GM19240 (cell line): ENCODE measurements around the gene FBLN2.

Source experiments
- DNase-seq: peaks from one replicate; pipeline ENCODE4 v3.0.0; 2011; ENCODE audit warnings: low spot score; ENCODE audit not compliant: insufficient read length

The FBLN2 gene

DNA sequence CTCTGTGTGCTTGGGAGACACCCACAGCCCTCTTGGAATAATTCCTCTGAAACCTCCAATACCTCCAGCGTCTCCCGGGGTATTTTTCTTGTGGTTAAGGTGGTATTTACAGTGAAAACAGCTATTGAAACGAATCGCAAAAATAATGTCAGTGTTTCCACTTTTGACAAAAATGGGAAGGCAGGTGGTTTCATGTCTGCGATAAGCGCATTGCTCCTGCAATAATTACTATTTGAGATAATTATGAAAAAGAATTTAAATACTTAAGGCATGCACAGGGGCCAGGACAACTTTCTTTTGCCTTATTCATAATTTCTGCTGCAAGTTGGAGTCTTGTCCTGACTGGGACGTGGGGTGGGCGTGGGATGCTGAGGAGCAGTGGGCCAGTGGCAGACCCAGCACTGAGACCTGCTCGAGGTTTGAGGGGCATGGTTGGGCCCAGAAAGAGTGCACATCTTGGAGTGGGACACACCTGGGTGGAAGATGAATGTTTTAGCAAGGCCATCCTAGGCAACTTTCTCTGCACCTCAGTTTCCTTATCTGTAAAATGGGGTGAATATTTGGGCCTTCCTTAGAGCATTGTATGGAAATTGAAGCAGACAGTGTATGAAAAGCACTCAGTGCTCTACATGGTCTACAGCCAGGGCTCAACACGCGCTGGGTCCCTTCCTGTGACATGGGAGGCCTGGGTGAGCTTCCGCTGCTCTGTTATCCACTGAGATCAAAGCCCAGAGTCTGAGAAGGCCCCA lies 110.5 kb downstream of the FBLN2 start:
- DNase-seq = no peak

DNA sequence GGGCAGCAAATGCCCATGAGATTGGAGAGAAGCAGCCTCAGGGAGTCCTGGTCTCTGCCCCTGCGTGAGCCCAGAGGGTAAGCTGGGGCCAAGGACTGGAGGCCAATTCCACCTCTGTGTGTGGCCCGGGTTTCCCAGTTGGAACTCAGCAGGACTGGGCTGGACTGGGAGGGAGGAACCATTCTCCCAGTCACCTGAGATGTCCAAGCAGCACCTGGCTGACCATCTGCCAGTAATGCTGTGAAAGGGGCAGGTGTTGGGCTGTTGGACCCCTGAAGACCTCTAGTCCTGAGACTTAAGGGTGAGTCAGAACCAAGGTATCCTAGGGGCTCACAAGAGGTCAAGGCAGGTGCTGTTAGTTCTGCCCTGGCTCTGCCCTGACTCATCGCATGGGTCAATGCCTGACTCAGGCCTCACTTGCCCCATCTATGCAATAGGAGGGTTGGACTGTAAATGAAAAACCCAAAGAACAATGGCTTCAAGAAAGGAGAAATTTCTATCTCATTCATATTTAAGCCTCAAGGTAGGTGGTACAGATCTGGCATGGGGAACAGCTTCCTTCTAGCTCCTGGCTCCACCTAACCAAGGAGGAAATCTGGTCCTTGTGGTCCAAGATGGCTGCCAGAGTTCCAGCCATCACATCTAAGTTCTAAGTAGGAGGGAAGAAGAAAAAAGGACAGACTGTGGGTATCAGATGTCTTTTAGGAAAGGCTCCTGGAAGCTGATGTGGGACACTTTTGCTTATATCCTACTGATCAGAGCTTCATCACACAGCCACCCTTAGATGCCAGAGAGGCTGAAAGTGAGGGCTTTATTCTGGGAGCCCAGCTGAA lies 111.3 kb downstream of the FBLN2 start:
- DNase-seq = no peak

DNA sequence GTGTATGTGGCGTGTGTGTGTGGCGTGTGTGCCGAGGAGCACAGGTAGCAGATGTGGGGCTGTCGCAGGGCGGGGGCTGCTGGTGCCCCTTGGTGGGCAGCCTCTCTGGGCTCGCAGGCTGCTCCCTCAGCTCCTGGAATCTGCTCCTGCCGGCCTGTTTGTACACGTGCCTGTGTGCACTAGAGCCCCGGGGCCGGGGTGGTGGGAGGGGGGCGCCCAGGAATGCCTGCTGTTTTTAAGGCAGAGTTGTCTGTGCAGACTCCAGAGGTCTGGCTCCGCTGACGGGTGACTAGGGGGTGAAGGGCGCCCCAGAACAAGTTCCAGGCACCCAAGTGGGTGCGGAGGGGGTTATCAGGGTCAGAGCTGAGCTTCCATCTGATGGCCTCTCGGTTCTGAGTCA lies 112.2 kb downstream of the FBLN2 start:
- DNase-seq = no peak

DNA sequence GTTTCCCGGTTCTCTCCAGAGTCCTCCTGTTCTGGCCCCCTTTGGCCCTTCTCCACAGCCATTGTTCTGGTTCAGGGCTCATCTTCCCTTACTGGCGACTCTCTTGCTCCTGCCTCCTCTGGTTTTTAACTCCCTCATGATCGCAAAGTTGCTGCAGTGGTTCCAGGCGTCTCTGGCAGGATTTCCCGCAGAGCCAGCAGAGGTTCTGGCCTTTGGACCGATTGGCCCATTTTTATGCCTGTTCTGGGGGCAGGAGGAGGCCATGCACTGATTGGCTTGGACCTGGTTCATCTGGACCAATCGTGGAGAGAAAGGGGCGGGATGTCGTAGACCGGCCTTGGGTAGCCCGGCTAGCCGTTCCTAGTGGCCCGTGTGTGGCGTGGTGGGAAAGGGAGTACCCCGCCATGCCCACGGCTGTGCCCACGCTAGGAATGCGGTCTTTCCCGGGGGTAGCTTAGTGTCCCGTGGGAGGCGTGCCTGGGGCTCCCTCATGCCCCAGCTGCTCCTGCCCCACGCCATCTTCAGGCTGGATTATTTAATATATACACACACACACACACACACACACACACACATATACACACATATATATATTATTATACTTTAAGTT lies 113.4 kb downstream of the FBLN2 start:
- no peak for DNase-seq

DNA sequence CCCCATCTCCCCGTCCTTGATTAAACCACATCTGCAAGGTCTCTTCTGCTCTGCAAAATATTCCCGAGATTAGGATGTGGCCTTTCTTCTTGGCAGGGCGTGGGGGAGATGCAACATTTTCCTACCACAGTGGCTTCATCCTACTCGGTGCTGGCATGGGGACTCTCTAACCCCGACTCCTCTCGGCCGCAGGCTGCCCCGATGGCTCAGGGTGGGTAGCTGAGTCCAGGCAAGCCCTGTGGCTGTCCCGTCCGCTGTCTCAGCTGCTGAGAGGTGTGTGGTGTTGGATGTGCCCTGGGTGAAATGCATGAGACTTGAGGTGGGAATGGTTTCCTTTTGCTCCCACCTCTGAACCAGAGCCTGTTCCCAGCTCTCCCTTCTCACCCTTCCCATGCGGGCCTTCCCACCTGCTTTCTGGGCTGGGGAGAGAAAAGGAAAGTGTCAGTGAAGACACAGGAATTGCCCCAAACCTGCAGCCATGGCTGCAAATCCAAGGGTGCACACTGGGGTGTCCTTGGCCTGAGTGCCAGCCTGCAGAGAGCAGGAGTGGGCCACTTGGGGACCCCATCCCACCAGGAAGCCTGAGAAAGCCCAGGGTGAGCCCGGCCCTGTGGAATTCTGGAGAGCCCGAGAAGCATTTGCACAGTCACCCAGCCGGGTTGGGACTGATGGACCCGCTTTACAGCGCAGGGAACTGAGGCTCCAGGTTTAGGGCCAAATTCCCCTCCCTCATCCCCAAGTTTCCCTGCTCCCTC lies 115.0 kb downstream of the FBLN2 start:
- no peak for DNase-seq

DNA sequence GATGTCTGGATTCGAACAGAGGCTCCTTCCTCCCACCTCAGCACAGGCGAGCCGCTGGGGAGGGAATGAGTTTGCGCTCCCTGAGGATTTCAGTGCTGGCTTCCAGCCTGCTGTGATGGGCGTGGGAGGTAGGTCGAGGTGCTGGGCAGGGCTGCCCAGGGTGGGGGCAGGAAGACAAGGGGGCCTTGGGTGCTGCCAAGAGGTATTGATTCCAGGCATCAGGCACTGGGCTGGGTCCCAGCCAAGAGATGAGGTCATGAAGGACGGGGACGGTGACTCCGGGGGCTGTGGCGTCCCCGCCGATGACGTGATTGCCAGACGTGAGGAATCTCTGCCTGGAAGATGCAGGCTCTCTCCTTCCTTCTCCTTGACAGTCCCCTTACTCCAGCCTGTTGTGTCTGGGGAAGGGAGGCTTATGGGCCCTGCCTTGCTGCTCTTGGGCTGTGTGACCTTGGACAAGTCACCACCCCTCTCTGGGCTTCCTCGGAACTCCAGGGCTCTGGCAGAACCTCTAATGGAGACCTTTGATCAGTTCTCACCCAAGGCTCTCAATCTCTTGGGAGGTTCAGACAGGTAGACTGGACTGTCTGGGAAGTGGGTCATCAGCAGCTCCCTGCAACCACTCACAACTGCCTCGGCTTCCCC lies 116.8 kb downstream of the FBLN2 start:
- no peak for DNase-seq

DNA sequence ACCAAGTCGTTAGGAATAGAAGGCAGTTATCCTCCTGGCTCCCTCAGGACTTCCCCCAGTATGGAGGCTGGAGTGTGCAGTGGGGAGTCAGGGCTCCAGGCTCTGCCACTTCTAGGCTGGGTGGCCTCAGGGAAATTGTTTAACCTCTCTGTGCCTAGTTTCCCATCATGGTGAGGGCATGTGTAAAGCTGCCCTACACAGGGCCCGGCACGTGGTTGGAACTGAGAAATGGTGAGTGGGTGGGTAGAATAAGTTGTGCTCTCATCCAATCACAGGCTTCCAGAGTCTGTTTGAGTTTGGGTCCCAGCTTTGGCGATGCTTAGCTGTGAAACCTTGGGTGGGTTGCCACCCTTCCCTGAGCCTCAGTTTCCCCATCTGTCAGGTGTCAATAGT lies 117.3 kb downstream of the FBLN2 start:
- no peak for DNase-seq

DNA sequence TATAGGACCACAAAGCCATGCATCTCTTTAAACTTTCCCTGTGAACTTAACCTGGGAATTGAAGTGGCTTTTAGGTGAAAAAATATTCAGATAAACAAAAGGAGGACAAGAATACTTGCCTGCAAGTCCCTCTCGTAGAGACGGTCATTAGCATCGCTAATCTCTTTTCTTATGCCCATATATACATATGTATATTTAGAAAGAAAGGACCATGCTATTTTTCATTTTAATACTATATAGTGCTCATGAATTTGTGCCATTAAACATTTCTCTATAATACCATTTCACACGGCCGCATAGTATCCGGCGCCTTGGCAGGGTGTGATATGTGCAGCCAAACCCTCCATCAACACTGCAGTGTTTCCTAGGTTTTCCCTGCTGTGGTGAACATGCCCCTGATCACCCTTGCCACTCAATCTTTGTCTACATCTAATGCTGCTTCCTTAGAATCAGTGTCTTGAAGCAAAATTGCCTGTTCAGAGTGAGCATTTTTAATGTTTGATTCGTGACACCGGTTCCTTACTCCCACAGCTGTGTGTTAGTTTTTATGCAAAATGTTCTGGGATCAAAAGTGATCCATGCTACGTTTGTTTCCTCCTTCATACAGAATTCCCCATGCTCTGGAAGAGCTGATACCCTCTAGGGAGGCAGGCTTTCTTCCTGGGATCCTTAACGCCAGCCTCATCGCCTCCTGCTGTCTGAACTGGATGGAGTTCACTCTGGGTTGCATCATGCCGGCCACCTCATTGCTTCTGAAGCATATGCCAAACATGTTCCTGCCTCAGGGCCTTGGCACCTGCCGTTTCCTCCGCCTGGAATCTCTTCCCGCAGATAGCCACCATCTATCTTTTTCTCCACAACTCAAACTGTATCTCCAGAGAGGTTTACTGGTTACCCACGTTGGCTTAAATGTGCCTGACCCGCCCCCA lies 118.1 kb downstream of the FBLN2 start:
- no peak for DNase-seq

DNA sequence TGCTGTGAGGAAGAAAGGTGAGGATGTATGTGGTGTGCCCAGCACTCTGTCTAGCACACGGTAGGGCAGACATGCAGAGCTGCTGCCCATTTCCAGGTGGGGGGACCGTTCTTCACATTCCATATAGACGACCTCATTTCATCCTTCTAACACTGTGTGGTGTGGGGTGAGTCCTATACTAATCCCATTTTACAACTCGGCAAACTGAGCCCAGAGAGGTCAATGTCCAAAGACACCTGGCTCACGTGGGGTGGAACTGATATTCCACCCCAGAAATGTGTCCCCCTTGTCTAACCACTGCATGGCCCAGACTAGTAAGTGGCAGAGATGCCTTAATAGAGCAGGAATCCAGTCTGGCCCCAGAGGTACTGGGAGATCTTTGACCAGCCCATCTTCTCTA lies 119.2 kb downstream of the FBLN2 start:
- no peak for DNase-seq

DNA sequence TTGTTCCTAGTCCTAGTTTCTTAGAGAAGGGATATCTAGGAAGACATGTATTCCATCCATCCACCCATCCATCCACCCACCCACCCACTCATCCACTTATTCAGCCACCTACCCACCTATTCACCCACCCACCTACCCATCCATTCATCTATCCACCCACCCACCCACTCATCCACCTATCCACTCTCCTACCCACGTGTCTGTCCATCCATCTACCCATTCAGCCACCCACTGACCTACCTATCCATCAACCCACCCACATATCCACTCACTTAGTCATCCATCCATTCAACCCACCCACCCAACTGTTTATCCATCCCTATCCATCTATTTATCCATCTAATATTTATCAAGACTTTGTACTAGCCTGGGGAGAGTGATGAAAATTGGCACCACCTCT lies 120.5 kb downstream of the FBLN2 start:
- no peak for DNase-seq

DNA sequence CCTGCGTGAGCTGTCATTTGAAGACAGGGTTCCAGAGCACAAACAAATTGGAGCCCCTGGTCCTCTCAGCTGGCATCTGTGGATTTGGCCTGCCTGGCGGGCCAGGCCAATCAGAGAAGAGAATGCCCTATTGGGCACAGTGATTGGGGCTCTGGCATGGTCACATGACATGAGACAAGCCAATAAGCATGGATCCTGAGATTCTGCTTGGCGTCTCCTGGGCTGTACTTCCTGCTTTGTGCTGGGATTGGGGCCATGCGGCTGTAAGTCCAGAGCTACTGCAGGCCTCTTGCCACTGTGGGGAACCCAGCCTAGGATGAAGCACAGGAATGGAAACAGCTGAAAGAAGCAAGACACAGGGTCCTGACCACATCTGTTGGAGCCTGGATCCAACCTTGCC lies 121.4 kb downstream of the FBLN2 start:
- DNase-seq = no peak

DNA sequence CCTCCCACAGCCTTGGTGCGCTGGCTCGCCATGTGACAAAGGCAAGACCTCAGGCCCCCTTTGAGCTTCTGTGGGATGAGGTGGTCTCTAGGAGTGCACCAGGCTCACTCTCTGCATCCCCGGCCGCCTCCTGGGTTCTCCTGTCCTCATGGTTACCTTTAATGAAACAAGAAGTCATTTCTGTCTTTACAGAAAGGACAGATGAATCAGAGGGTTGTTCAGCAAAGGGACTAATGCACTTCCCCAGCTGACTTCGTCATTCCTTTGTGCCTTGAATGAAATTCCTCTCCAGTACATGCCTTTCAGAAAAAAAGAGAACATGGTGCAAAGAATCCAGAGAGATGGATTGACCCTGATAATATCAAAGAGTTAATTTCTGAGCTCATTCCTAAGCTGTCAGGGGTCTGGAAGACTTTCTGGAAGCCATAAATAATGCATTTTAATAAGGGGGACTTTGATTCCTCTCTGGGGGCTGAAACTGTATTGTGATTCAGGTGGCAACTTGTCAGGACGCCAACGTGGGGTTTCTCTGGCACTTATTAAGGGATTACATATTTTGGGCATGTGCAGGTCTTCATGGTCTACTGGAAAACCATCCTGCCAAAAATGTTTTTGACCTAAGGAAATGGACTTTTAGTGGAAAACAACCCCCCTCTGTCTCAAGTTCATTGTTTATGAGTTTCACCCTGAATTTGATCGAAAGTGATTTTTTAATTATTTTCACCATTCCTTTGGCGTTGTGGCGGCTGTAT lies 122.7 kb downstream of the FBLN2 start:
- DNase-seq = no peak

DNA sequence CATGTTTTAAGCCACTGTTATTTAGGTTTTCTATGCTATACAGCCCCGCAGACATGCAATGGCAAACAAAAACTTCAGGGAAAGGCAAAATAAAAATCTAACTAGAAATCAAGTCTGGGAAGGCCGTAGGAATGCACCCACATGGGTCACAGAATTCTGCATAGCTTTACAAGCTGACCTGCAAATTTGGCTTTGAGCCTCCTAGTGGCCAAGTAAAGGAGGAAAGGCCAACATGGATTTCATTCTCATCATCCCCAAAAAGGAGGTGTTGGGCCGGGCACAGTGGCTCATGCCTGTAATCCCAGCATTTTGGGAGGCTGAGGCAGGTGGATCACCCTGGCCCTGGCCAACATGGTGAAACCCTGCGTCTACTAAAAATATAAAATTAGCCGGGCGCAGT lies 124.3 kb downstream of the FBLN2 start:
- DNase-seq = no peak

DNA sequence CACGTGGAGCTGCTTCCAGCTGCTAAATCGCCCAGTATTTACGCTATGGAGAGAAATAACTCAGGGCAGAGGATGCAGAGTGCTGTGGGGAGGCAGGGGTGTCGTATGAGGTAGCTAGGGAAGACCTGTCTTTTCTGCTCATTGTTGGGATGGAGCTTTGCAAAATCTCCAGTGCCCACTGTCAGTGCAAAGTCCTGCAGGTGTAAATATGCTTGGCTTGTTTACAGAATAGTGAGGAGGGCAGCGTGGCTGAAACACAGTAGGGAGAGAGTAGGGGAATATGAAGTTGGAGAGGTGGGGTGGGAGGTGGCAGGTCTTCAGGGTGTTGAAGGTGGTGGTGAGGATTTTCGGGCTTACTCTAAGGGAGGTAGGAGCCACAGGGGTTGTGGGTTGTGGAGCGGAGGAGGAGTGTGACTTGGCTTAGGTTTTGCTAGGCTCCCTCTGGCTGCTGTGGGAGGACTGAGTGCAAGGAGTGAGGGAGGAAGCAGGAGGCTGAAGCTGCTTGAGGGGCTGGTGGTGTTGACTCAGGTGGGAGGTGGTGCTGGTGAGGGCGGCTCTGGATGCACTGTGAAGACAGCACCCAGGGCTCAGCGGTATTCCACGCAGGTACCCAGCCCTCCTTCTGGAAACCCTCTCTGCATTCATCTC lies 125.7 kb downstream of the FBLN2 start:
- no peak for DNase-seq

DNA sequence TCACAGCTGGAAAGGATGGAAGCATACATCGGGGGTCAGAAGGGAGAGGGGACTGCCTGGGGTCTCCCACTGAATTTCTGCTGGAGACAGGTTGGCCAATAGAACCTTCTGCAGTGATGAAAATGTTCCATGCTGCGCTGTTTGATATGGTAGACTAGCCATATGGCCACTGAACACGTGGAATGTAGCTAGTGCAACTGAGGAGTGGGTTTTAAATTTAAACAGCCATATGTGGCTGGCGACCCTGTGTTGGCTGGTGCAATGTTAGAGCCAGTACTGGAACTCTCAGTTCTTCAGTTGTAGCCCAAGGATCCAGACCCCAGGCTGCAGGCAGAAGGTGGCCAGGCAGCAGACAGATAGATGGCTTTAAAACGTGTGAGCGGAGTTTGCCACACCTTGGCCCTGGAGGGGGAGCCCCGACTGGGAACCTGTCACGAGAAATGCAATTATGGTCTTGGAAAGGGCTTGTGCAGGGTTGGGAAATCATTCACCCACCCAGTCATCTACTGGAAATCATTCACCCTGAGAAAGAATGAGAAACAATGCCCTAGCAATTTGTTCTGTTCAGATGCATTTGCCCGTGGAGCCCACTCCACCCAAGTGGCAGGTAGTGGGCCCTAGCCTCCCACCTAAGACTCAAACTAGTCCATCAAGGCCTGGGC lies 127.6 kb downstream of the FBLN2 start:
- no peak for DNase-seq

DNA sequence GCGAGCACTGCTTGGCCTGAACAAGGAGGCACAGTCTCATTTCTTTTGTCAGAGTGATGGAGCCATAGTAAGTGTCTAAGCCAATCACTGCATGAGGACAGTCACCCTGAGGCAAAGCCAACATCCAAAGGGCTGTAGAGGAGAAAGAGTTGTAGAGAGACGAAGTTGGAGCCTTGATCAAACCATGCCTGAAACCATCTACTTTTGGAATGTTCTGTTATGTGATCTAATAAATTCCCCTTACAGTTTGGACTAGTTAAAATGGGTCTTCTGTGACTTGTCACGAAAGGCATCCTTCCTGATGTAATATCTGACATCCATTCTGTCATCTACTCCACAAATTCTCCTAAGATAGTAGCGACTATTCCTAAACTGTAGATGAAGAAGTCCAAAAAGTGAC lies 128.3 kb downstream of the FBLN2 start:
- no peak for DNase-seq

DNA sequence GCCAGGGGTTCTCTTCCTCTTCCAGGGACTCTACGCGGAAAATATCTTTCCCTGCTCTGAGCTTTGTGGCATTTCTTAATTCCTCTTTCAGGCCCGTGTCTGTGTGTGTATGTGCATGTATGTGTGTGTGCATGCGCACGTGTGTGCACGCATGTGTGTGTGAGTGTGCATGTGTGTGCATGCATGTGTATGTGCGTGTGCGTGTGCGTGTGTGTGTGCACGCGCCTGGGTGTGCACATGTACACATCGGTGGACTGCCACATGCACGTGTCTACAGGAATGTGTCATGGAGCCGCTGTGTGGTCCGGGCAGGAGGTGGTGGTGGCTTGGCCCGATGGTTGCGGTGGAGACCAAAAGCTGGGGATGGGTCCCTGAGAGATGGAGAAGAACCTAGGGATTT lies 133.0 kb downstream of the FBLN2 start:
- DNase-seq = no peak

DNA sequence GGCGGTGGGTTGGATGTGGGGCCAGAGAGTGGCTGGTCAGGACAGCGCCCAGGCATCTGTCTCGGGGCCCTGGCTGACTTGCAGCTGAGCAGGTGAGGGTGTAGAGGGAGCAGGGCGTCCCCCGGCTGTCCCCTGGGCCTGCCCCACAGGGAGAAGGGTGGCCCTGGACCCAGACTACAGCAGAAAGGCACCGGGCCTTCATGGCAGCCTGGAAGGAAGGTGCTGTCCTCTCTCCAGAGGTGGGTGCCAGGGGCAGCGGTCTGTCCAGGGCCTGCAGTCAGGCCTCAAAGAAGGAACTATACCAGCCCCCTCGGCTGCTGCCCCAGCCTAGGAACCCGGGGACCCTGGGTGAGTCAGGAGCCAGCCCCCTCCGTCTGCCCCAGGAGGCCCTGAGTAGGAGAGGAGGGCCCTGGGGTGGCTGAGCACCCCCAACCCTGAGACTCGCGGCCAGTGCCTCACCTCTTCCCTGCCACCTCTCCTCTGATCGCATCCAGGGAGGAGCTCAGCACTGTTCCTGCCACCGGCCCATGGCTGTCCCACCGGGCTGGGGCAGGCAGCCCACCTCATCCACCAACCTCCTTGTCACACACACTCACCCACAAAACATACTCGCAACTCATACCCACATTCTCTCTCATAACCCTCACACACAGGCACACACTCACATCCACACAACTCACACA lies 133.5 kb downstream of the FBLN2 start:
- no peak for DNase-seq
